Endothelial cell of umbilical vein (primary cell): Measurements from ENCODE around the gene OXNAD1. TPM values are rescaled to one million over a fixed set of nuclear protein-coding genes. Genes with fewer than 3 reads are reported as not detected.

Experiments
- BruUV-seq: library from RNA; stranded (reverse); fragments of 400-500 nt; replicated peaks from 2 replicates; lab custom pipeline; 2021; lab: Mats Ljungman, UMichigan
- CTCF ChIA-PET: fragments of 300-600, 350-600 bp; sonication (Branson Sonifier 250); formaldehyde crosslinking; loops from one replicate; lab custom pipeline; 2021; ENCODE audit warnings: antibody characterized with exemption, inconsistent platforms; lab: Charles Lee
- POLR2A ChIA-PET: fragments of 300-600, 350-600 bp; sonication (Branson Sonifier 250); formaldehyde crosslinking; loops from one replicate; lab custom pipeline; 2021; ENCODE audit warnings: antibody characterized with exemption, inconsistent platforms; lab: Charles Lee
- DNase-seq: peaks from one replicate; pipeline ENCODE4 v3.0.0-alpha.2; 2011; ENCODE audit warnings: low read depth, low spot score
- FAIRE-seq: peaks from 2 replicates; lab custom pipeline; 2011; peaks lifted over from hg19 to GRCh38; lab: Jason Lieb, UNC
- H2AFZ ChIP-seq: 2 replicates; pipeline ENCODE4 v1.6.0; 2012; ENCODE audit warnings: low read depth, low read length, control low read depth, inconsistent platforms
- H3K27ac ChIP-seq: 2 replicates; pipeline ENCODE4 v1.5.1; 2011; ENCODE audit warnings: low read depth, mild to moderate bottlenecking, control low read depth, low read length, moderate library complexity; ENCODE audit not compliant: insufficient read depth
- H3K27me3 ChIP-seq, 2 experiments: 2 replicates each; pipeline versions ENCODE4 v1.6.0 to v1.6.1; 2011; ENCODE audit warnings: low read length in 2 of 2, mixed read lengths in 1 of 2; ENCODE audit not compliant: control insufficient read depth in 2 of 2, insufficient read depth in 2 of 2
- H3K36me3 ChIP-seq, 2 experiments: 2 replicates in 1 of 2; 3 replicates in 1 of 2; pipeline ENCODE4 v1.5.1; 2011; ENCODE audit warnings: low read length in 2 of 2, mild to moderate bottlenecking in 1 of 2, moderate library complexity in 1 of 2; ENCODE audit not compliant: control insufficient read depth in 2 of 2, insufficient read depth in 2 of 2; ENCODE audit errors: extremely low read depth in 1 of 2
- H3K4me1 ChIP-seq: 3 replicates; pipeline ENCODE4 v1.5.1; 2011; ENCODE audit warnings: mild to moderate bottlenecking, low read length; ENCODE audit not compliant: control insufficient read depth, insufficient read depth; ENCODE audit errors: extremely low read depth
- H3K4me2 ChIP-seq: 2 replicates; pipeline ENCODE4 v1.6.1; 2011; ENCODE audit warnings: low read length, control low read depth, mixed read lengths; ENCODE audit not compliant: insufficient read depth
- H3K4me3 ChIP-seq, 3 experiments: fragments of 200-600 bp in 1 of 3; sonication (generic), shearing (Covaris generic) in 1 of 3; replicated peaks in 1 of 3; 2 replicates each; pipeline ENCODE4 v1.5.1; 2011 to 2016; ENCODE audit warnings: control low read depth in 3 of 3, low read length in 3 of 3, mild to moderate bottlenecking in 2 of 3, inconsistent platforms in 1 of 3, low read depth in 1 of 3, moderate library complexity in 1 of 3; ENCODE audit not compliant: insufficient read depth in 1 of 3
- H3K79me2 ChIP-seq: 2 replicates; pipeline ENCODE4 v1.6.0; 2012; ENCODE audit warnings: low read length, inconsistent platforms; ENCODE audit not compliant: control insufficient read depth, insufficient read depth
- H3K9ac ChIP-seq: replicated peaks from 2 replicates; pipeline ENCODE3; 2011; ENCODE audit warnings: low read length, control low read depth; ENCODE audit not compliant: insufficient read depth; ENCODE audit errors: extremely low read depth
- H3K9me1 ChIP-seq: replicated peaks from 3 replicates; pipeline ENCODE4 v1.6.0; 2011; ENCODE audit warnings: mild to moderate bottlenecking, low read length; ENCODE audit not compliant: control insufficient read depth, insufficient read depth; ENCODE audit errors: extremely low read depth
- H3K9me3 ChIP-seq: replicated peaks from 2 replicates; pipeline ENCODE4 v1.5.1; 2012; ENCODE audit warnings: low read length, inconsistent platforms; ENCODE audit not compliant: control insufficient read depth, insufficient read depth
- H4K20me1 ChIP-seq: replicated peaks from 2 replicates; pipeline ENCODE3; 2011; ENCODE audit warnings: mild to moderate bottlenecking, low read length; ENCODE audit not compliant: control insufficient read depth, insufficient read depth; ENCODE audit errors: extremely low read depth
- EZH2 ChIP-seq: IDR thresholded peaks from 2 replicates; pipeline ENCODE4 v1.6.1; 2012; ENCODE audit warnings: borderline replicate concordance, low read depth, mild to moderate bottlenecking, moderate library complexity, low read length, inconsistent platforms; ENCODE audit not compliant: severe bottlenecking
- FOS ChIP-seq: IDR thresholded peaks from 2 replicates; pipeline ENCODE4 v1.6.1; 2011; ENCODE audit warnings: mild to moderate bottlenecking, low read length, moderate library complexity, borderline replicate concordance; ENCODE audit not compliant: insufficient read depth
- GATA2 ChIP-seq: IDR thresholded peaks from 2 replicates; pipeline ENCODE4 v1.7.0; 2011; ENCODE audit warnings: low read depth, mild to moderate bottlenecking, moderate library complexity, mixed read lengths, low read length; ENCODE audit not compliant: insufficient read length, insufficient read depth
- JUN ChIP-seq: IDR thresholded peaks from 2 replicates; pipeline ENCODE4 v1.6.1; 2011; ENCODE audit warnings: borderline replicate concordance, low read depth; ENCODE audit not compliant: insufficient read length, insufficient read depth
- POLR2A ChIP-seq: IDR thresholded peaks from 2 replicates; pipeline ENCODE4 v1.6.1; 2012; ENCODE audit warnings: low read depth, mild to moderate bottlenecking, control low read depth, low read length
- dilution Hi-C: fragments of 300-500 bp; cut with MboI; formaldehyde crosslinking; loops from one replicate; pipeline ENCODE4 v1.15.0; 2019; ENCODE audit warnings: low sequenced_read_pairs; ENCODE audit not compliant: extremely low pct_ligation_motif_present
- intact Hi-C: fragments of 100-400 bp; cut with micrococcal nuclease; formaldehyde crosslinking; loops from one replicate; pipeline ENCODE4 v1.10.0; 2022
- polyA plus RNA-seq, 4 experiments: library from polyadenylated mRNA; depleted of rRNA in 3 of 4; stranded (reverse) in 3 of 4; unstranded in 1 of 4; fragments of >200 nt; gene quantifications; 2 replicates each; pipeline versions ENCODE4 v1.2.1 to v1.2.3, GENCODE V29; 2011 to 2012; ENCODE audit warnings: missing spikeins in 1 of 4
- total RNA-seq: library from RNA; stranded (reverse); gene quantifications from 2 replicates; pipeline ENCODE4 v1.2.3, GENCODE V29; 2021
- TF ChIP-seq, protein P1 (sequence below), 2 donors: IDR thresholded peaks; 1 replicate in 1 of 2; 2 replicates in 1 of 2; pipeline ENCODE4 v1.5.1; 2011; ENCODE audit warnings: low read length in 2 of 2, mild to moderate bottlenecking in 2 of 2, moderate library complexity in 2 of 2, control low read depth in 1 of 2, inconsistent platforms in 1 of 2, low read depth in 1 of 2; ENCODE audit not compliant: insufficient read depth in 1 of 2; ENCODE audit errors: extremely low read depth in 1 of 2
- TF ChIP-seq, protein P2 (sequence below): IDR thresholded peaks from 2 replicates; pipeline ENCODE4 v1.6.1; 2011; ENCODE audit not compliant: insufficient read depth, insufficient read length

Gene OXNAD1
- total and polyA plus RNA-seq, 2 donors (not counting 3 experiments of a cell fraction or from before 2014, with no cell fraction given): 5.5 to 9.7 TPM

DNA sequence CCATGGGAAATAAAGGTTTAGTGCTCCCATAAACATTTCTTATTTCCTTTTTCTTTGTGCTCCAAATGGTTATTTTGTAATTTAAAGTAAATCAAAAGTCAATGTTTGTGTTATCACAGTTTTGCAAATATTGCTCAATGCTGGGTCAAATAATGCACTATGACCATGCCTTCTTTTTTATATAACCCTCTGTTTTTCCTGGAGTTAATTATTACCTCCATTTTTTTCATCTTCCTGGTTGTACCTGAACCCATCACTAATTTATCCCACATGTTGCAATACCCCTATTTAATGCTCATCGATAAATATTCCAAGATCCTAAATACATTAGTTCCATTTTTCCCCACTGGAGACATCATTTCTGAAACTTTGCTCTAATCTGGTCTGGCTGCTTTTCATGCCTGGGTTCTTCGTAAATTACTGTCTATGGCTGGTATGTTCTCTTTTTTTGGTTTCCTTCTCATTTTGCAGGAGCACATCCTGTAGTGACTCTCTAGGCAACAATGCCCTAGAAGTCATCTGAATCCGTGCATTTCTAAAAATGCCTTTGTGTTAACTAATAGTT is 66.4 kb downstream of the OXNAD1 start:
- FAIRE-seq: no peak
- no peak overlapping the region for H3K4me3 ChIP-seq
- H3K4me1 ChIP-seq: no peaks in the 10 kb centered on the region
- peaks cover 0 to 1% of the 10 kb centered on the region in 2 experiments for H3K36me3 ChIP-seq
- H2AFZ ChIP-seq: no peak overlapping the region
- intact Hi-C loops: no loop called here
- no peaks in the 10 kb centered on the region for H4K20me1 ChIP-seq
- H3K27me3 ChIP-seq: no peaks in the 10 kb centered on the region
- TF ChIP-seq, protein P1, sequence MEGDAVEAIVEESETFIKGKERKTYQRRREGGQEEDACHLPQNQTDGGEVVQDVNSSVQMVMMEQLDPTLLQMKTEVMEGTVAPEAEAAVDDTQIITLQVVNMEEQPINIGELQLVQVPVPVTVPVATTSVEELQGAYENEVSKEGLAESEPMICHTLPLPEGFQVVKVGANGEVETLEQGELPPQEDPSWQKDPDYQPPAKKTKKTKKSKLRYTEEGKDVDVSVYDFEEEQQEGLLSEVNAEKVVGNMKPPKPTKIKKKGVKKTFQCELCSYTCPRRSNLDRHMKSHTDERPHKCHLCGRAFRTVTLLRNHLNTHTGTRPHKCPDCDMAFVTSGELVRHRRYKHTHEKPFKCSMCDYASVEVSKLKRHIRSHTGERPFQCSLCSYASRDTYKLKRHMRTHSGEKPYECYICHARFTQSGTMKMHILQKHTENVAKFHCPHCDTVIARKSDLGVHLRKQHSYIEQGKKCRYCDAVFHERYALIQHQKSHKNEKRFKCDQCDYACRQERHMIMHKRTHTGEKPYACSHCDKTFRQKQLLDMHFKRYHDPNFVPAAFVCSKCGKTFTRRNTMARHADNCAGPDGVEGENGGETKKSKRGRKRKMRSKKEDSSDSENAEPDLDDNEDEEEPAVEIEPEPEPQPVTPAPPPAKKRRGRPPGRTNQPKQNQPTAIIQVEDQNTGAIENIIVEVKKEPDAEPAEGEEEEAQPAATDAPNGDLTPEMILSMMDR (IDR thresholded peaks at IDR 0.05; ENCODE audit: extremely low read depth in 1 of 2, insufficient read depth in 1 of 2, low read depth in 1 of 2, low read length in 2 of 2): no peak
- TF ChIP-seq FOS: no peak
- TF ChIP-seq, protein P2, sequence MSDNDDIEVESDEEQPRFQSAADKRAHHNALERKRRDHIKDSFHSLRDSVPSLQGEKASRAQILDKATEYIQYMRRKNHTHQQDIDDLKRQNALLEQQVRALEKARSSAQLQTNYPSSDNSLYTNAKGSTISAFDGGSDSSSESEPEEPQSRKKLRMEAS: no peak
- no peak for TF ChIP-seq POLR2A
- TF ChIP-seq GATA2: no peak
- no peak for TF ChIP-seq JUN
- no peak for TF ChIP-seq EZH2
- H3K79me2 ChIP-seq: no peaks in the 10 kb centered on the region
- no peak overlapping the region for H3K27ac ChIP-seq
- ChIA-PET CTCF (no interaction called here), POLR2A (no interaction called here)
- no peak for DNase-seq
- no peaks in the 10 kb centered on the region for H3K9me3 ChIP-seq
- H3K9me1 ChIP-seq: no peaks in the 10 kb centered on the region
- H3K4me2 ChIP-seq: no peak overlapping the region
- dilution Hi-C loops: no loop called here
- no peak overlapping the region for H3K9ac ChIP-seq
- BruUV-seq: no TSS peak
